Measurements from ENCODE around the gene CEP95.
"Not testable (repeated sequence)": the region's sequence is repeated elsewhere in the genome, so short reads cannot be mapped to it uniquely, and the experiment has no call there.

CEP95 gene

DNA sequence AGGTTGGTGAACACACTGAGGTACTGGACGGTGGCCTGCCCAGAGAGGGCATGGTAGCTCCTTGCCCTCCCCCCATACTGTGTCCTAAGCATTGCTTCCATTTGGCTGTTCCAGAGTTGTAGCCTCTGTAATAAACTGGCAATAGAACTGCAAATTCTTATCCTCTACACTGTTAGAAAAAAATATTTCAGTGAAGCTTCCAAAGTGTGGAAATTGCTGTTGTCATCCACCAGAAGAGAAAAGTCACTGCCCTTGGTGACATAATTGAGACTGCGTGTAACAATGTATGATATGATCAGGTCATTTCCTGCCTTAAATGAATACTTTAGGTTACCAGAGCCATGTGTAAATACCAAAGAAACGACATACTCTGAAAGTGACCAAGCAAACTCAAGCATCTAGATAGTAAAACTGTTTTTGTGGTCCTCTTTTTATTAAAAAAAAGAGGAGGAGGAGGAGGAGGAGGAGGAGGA is 65.9 kb downstream of the CEP95 start:
- no peak for DNase-seq (ENCODE audit: low read depth in 1 of 2, low spot score in 1 of 2)

DNA sequence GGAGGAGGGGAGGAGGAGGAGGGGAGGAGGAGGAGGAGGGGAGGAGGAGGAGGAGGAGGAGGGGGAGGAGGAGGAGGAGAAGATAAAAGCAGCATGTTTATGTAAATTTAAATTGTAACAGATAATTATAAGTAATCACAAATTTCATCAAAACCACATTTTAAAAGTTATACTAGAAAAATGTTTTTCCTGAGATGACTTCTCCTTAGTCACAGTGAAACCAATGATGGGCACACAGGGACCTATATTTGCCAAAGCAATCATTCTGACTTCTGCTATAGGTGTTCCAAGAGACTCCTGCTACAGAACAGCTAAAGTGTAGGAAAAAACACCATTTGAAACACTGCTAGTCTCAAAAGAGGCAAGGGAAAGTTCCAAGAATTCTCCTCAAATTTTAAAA is 66.4 kb downstream of the CEP95 start:
- peak in 1 of 2 donors; percentile 2 for DNase-seq (ENCODE audit: low read depth in 1 of 2, low spot score in 1 of 2)

DNA sequence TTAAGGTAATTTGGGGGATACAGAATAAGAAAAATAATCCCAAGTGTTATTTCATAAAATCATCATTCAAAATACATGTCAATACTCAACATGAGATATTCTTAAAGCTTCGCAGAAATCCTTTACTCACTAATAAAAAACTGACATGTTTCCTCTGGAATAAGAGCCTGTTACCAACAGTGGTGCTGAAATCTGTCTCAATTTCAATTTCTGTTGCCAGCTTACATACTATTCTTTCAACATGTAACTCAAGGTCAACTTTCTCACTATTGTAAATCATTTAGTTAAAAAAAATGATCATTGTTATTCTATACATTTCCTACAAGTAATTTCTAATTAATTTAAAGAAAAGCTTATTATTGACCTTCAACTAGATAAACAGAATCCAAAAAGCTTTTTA is 67.9 kb downstream of the CEP95 start:
- DNase-seq (ENCODE audit: low read depth in 1 of 2, low spot score in 1 of 2), result no peak

DNA sequence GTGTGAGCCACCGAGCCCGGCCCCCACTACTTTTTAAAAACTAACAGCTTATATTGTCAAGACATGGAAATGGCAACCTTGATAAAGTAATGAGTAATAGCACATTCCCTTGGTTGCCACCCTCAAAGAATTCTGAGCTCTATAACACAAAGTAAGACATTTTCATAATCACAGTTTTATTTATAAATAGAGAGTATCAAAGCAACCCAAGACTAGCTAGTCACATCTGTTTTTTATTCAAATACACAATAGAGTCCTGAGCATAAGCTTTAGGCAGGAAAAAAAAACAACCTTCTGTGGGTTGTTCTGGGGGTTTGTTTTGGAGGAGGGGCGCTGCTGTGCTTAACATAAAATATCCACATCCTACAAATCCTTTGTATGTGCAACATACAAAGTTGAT is 68.7 kb downstream of the CEP95 start:
- no peak for DNase-seq (ENCODE audit: low read depth in 1 of 2, low spot score in 1 of 2)

DNA sequence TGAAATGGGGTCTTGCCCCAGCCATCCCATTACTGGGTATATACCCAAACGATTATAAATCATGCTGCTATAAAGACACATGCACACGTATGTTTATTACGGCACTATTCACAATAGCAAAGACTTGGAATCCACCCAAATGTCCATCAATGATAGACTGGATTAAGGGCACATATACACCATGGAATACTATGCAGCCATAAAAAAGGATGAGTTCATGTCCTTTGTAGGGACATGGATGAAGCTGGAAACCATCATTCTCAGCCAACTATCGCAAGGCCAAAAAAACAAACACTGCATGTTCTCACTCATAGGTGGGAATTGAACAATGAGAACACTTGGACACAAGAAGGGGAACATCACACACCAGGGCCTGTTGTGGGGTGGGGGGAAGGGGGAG is 70.2 kb downstream of the CEP95 start:
- DNase-seq (ENCODE audit: low read depth in 1 of 2, low spot score in 1 of 2), result not testable (repeated sequence)

DNA sequence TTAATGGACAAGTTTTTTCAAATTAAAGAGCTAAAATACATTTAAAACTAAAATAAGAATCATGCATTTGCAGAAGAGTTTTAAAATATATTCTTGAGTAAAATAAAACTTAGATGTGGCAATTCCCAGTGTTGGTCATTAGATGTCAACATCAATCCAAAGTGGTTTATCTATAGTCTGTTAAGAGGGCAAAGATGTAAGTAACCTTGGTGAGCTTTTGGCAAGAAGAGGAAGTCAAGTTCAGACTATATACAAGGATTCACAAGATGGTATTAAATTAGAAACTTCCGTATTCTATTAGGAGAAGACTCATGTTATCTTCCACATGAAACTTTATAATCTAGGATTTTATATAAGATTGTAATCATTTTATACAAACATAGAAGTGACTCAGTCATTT is 73.1 kb downstream of the CEP95 start:
- no peak for DNase-seq (ENCODE audit: low read depth in 1 of 2, low spot score in 1 of 2)

DNA sequence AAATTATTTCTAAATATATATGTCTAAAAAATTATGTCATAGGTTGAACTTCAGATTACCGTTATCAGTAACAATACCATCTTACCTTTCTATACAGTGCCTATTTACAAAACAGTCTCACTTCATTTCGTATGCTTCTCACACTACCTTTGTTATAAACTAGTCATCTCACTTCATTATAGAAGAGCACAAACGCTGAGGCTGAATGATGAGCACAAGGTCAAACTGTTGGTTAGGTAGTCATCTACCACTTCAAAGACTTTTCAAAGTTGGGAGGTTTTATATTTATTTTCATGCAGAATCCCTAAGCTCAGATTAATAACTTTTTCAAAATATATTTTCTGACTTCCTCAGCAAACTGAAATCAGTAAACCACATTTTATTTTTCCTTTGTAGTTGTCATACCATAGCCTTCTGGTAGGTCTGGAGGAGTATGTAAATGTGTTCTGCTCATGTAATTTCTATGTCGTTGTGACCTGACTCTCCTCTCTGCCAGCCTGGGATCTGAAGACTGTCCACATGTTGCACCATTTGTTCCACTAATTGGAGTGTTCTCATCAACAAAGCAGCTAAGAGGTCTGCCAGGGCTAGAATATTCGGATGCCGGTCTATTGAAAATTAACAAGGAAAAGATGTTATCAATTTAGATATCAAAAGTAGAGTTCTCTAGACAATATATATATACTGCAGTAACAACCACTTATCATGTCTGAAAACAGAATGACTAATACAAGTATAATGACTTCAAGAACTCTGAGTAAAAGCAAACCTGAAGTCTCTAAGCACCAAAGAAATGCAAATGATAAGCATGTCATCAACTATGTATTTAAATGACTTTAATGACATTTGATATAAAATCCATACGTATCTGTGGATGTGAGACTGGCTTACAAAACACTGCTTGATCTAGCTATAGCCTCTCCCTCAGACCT is 73.9 kb downstream of the CEP95 start:
- no peak for DNase-seq (ENCODE audit: low read depth in 1 of 2, low spot score in 1 of 2)

DNA sequence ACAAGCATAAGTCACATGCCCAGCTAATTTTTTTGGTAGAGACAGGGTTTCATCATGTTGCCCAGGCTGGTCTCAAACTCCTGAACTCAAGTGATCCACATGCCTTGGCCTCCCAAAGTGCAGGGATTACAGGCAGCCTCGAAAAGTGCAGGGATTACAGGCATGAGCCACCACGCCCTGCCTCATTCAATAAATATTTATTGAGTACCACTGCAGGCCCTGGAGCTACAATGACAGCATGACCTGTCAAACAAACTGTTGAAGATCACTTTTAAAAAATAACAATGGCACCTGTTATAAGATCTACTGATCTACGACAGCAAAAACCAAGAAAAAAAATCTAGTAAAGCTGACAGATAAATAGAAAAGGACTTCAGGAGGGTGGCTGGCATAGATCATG is 76.3 kb downstream of the CEP95 start:
- DNase-seq (ENCODE audit: low read depth in 1 of 2, low spot score in 1 of 2), result no peak

DNA sequence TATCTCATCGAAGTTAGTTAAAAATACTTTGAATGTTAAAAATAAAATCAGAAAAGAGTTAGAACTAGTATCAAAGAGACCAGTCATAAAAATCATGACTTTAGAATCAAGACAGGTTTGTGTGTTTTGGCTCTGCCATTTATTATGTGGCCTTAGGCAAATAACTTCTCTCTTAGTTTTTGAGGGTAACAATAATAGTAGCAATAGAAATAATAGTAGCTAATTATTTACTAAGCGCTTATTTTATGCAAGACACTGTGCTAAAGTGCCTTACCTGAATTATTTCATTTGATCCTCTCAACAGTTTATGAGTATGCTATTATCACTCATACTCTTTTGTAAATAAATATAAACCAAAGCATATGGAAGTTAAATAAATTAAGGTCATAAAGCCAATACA is 78.4 kb downstream of the CEP95 start:
- no peak for DNase-seq (ENCODE audit: low read depth in 1 of 2, low spot score in 1 of 2)

Measured in activated CD4-positive, alpha-beta T cell treated with anti-CD3 and anti-CD28 coated beads, Interleukin-2, amount 50 U/mL, for 24 hours (primary cell).